ENCODE results near the gene PAGR1.
A peak's percentile ranks its signal among the peaks of the same experiment; 100 is the strongest.

The PAGR1 gene

DNA sequence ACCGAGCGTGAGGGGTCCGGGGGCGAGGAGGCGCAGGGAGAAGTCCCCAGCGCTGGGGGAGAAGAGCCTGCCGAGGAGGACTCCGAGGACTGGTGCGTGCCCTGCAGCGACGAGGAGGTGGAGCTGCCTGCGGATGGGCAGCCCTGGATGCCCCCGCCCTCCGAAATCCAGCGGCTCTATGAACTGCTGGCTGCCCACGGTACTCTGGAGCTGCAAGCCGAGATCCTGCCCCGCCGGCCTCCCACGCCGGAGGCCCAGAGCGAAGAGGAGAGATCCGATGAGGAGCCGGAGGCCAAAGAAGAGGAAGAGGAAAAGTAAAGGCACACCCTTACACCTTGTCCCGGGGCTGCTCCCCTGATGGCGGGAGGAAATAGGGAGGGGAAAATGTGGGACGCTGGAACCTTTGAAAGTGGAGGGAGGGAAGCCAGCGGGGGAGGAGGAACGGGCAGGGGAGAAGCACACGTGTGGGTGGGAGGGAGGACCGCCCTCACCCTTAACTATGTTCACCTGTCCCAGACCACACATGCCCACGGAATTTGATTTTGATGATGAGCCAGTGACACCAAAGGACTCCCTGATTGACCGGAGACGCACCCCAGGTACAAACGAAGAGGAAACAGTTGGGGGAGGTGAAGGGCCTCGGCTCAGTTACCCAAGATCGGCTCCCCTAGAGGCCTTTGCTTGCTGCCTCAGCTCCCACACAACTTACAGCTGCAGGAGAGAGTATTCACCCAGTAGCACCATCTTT is 916 bp downstream of the PAGR1 start:
- H3K4me3 ChIP-seq (ENCODE audit: low read length), result peak overlapping the region; percentile 84
- TF ChIP-seq, protein P1, sequence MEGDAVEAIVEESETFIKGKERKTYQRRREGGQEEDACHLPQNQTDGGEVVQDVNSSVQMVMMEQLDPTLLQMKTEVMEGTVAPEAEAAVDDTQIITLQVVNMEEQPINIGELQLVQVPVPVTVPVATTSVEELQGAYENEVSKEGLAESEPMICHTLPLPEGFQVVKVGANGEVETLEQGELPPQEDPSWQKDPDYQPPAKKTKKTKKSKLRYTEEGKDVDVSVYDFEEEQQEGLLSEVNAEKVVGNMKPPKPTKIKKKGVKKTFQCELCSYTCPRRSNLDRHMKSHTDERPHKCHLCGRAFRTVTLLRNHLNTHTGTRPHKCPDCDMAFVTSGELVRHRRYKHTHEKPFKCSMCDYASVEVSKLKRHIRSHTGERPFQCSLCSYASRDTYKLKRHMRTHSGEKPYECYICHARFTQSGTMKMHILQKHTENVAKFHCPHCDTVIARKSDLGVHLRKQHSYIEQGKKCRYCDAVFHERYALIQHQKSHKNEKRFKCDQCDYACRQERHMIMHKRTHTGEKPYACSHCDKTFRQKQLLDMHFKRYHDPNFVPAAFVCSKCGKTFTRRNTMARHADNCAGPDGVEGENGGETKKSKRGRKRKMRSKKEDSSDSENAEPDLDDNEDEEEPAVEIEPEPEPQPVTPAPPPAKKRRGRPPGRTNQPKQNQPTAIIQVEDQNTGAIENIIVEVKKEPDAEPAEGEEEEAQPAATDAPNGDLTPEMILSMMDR (conservative IDR thresholded peaks at IDR 0.05; ENCODE audit: low read depth, low read length), result peak; percentile 12
- DNase-seq (ENCODE audit: low read depth), result no peak

DNA sequence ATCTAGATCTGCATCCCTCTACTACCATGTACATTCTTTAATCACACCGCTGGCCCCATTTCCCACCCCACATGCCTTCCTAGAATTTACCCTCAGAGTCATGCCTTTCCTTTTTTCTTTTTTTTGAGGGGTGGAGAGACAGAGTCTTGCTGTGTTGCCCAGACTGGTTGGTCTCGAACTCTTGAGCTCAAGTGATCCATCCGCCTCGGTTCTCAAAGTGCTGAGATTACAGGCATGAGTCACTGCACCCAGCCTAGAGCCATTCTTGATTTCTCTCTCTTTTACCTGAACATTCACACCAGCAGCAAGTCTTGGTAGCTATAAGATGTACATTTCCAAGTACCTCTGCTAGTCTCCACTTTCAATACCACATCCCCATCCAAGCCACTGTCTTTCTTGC is 2.1 kb downstream of the PAGR1 start:
- TF ChIP-seq, protein P1 (conservative IDR thresholded peaks at IDR 0.05; ENCODE audit: low read depth, low read length), result no peak
- DNase-seq (ENCODE audit: low read depth), result no peak
- no peak overlapping the region for H3K4me3 ChIP-seq (ENCODE audit: low read length)

DNA sequence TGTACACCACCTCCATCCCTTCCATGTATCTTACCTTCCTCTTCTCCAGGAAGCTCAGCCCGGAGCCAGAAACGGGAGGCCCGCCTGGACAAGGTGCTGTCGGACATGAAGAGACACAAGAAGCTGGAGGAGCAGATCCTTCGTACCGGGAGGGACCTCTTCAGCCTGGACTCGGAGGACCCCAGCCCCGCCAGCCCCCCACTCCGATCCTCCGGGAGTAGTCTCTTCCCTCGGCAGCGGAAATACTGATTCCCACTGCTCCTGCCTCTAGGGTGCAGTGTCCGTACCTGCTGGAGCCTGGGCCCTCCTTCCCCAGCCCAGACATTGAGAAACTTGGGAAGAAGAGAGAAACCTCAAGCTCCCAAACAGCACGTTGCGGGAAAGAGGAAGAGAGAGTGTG is 3.6 kb downstream of the PAGR1 start:
- DNase-seq (ENCODE audit: low read depth), result no peak
- no peak overlapping the region for H3K4me3 ChIP-seq (ENCODE audit: low read length)
- TF ChIP-seq, protein P1 (conservative IDR thresholded peaks at IDR 0.05; ENCODE audit: low read depth, low read length), result peak; percentile 26

DNA sequence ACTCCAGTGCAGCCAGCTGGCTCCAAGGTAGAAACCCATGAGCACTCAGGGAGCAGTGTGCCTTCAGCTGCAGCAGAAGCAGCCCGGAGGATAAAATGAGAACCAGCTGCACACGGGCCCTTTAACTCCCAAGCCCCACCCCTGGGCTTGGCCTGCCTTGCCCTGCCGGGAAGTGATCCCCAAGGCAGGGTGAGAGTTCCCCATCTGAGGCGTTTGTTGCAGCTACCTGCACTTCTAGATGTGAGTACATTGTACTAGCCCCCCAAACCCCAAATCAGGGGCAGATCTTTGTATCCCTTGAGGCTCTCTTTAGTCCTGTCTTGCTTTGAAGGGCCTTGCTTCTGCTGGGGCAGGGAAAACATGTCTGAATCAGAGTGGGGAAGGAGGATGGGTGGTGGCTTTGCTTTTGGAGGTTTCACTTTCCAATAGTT is 4.3 kb downstream of the PAGR1 start, which contains the start of gene MVP:
Gene MVP (plus strand): TSS at position 192 of the 431 bp plus-strand sequence. CDS start 10,088 bp downstream, outside the sequence.
- DNase-seq (ENCODE audit: low read depth), result no peak
- TF ChIP-seq, protein P1 (conservative IDR thresholded peaks at IDR 0.05; ENCODE audit: low read depth, low read length), result no peak

DNA sequence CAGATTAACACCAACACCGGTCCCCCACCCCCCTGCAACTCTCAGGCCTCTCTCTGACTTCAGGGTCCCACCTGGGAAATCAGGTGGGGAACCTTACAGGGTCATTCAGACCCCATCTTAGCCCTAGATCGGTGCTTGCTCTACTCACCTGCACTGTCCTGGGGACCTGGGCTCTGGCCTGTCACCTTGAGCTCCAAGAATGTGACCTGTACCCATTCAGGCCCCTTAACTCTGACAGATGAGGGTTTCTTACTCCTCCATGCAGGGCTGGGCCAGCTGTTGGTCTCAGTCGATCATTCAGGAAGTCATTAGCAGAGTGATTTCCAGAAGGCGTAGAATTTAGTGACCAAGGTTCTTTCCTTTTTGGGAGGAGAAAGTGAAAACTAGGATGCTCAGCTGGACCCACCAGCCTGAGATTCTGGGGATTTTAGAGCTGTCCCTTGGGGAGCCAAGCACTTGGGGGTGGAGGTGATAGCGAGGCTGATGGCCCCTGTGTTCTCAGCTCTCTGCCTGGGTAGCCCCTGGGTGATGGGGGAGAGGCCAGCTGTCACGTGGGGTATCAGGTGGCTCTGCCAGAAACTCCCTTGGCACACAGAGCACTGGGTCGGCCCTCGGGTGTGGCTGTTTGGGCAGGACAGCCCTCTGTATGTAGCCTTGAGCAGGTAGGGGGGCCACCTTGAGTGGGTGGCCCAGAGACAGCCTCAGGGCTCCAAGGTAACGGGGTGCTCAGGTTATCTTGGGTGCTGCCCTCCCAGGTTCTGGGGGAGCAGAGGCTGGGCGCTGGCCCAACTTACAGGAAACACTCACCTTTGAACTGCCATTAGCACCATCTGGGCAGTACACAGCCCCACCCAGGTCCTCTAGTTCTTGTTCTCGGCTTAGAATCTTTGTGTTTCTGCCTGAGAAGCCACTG is 5.0 kb downstream of the PAGR1 start:
- H3K4me3 ChIP-seq (ENCODE audit: low read length), result peak overlapping the region; percentile 90
- TF ChIP-seq, protein P1 (conservative IDR thresholded peaks at IDR 0.05; ENCODE audit: low read depth, low read length), result no peak
- DNase-seq (ENCODE audit: low read depth), result no peak

More for the DNA sequence above, 4.3 kb downstream of the PAGR1 start, which contains the start of gene MVP:
- H3K4me3 ChIP-seq (ENCODE audit: low read length), result peak within 1 kb of the TSS; percentile 90

DNA sequence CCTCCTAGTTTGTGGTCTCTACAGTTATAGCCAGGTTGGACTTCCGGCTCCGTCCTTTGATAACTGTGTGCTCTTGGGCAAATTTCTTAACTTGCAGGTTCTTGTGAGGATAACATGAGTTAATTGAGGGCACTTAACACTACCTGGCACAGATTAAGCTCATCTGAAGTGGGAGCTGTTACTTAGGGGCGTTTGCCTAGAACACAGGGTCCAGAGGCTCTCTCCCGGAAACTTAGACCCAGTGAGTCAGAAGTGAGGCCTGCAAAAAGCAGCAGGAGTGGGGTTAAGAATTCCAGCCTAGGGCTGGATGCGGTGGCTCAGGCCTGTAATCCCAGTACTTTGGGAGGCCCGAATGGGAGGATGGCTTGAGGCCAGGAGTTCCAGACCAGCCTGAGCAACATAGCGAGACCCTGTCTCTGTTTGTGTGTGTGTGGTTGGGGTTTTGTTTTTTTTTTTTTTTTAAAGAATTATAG is 5.7 kb downstream of the PAGR1 start:
- TF ChIP-seq, protein P1 (conservative IDR thresholded peaks at IDR 0.05; ENCODE audit: low read depth, low read length), result no peak
- peak; percentile 76 for DNase-seq (ENCODE audit: low read depth)
- peak overlapping the region; percentile 90 for H3K4me3 ChIP-seq (ENCODE audit: low read length)

All from retinal pigment epithelial cell (primary cell).